Measurements from ENCODE around the gene IL1RAP. TPM values are rescaled to one million over a fixed set of nuclear protein-coding genes. Genes with fewer than 3 reads are reported as not detected.

Gene IL1RAP
- total and polyA plus RNA-seq, 10 donors: 1.1 to 47.4 (median 24.6) TPM

DNA sequence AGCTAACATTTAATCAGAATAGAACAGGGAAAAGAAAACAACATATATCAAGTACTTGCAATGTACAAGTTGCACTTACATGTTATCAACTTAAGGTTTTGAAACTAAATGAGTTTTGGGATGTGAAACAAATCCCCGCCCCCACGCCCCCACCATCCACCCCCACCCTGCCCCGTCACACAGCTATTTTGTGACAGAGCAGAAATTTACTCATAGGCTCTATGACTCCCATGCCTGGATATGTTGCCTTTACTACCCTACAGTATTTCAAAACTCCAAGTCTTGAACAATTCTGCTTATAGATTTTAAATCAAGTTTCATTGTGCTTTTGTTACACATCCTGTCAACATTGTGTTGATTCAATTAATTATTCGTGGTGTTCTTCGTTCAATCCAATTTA, 18.1 kb upstream of the IL1RAP start:
- Histone ChIP-seq H3K9me3 (no peaks in the 10 kb centered on the region), H3K27ac (no peak overlapping the region), H3K27me3 (replicated peaks in 1 of 7) (no peaks in the 10 kb centered on the region), H3K4me1 (no peaks in the 10 kb centered on the region), H3K4me3 (no peak overlapping the region), H3K36me3 (no peaks in the 10 kb centered on the region)
- TF ChIP-seq, protein P1, sequence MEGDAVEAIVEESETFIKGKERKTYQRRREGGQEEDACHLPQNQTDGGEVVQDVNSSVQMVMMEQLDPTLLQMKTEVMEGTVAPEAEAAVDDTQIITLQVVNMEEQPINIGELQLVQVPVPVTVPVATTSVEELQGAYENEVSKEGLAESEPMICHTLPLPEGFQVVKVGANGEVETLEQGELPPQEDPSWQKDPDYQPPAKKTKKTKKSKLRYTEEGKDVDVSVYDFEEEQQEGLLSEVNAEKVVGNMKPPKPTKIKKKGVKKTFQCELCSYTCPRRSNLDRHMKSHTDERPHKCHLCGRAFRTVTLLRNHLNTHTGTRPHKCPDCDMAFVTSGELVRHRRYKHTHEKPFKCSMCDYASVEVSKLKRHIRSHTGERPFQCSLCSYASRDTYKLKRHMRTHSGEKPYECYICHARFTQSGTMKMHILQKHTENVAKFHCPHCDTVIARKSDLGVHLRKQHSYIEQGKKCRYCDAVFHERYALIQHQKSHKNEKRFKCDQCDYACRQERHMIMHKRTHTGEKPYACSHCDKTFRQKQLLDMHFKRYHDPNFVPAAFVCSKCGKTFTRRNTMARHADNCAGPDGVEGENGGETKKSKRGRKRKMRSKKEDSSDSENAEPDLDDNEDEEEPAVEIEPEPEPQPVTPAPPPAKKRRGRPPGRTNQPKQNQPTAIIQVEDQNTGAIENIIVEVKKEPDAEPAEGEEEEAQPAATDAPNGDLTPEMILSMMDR (IDR thresholded peaks at IDR 0.05 in 8 of 11, conservative IDR thresholded peaks at IDR 0.05 in 3 of 11): no peak
- 61 to 82% (median 75%) methylated on average over 5 of the region's 5 CpGs for WGBS, 5 donors
- DNase-seq: no peak
- intact Hi-C loops (cut with DNase I; ENCODE audit: low total_unique reads): no loop called here

DNA sequence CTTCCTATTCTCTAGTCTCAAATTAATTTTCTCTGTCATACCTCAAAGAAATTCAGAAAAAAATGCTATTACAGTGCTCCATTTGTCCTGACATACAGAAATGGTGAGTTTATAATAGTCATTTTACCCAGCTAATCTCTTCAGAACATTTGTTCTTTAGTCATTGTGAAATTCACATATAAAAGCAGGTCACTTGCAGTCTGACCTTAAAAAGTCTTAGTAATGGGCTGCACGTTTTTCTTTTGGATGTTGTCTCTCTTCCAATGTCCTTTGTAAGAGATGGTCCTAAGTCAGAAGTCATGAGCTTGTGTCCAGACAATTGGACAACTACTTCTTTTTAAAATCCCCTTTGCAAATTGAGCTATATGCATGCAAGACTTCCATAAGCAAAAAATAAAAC, 17.0 kb upstream of the IL1RAP start:
- H3K27ac ChIP-seq: no peak overlapping the region
- DNase-seq: no peak
- H3K36me3 ChIP-seq: no peaks in the 10 kb centered on the region
- TF ChIP-seq POLR2AphosphoS5 (IDR thresholded peaks at IDR 0.05) (no peak), POLR2A (IDR thresholded peaks at IDR 0.05) (no peak)
- TF ChIP-seq, protein P1 (IDR thresholded peaks at IDR 0.05 in 8 of 11, conservative IDR thresholded peaks at IDR 0.05 in 3 of 11): no peak
- H3K9me3 ChIP-seq: no peaks in the 10 kb centered on the region
- no peaks in the 10 kb centered on the region for H3K27me3 ChIP-seq (replicated peaks in 1 of 7)
- WGBS, 5 donors: 30 to 69% (median 47%) methylated on average over 1 of the region's 1 CpG
- H3K4me3 ChIP-seq: no peak overlapping the region
- intact Hi-C loops (cut with DNase I; ENCODE audit: low total_unique reads): no loop called here
- H3K4me1 ChIP-seq: no peaks in the 10 kb centered on the region

DNA sequence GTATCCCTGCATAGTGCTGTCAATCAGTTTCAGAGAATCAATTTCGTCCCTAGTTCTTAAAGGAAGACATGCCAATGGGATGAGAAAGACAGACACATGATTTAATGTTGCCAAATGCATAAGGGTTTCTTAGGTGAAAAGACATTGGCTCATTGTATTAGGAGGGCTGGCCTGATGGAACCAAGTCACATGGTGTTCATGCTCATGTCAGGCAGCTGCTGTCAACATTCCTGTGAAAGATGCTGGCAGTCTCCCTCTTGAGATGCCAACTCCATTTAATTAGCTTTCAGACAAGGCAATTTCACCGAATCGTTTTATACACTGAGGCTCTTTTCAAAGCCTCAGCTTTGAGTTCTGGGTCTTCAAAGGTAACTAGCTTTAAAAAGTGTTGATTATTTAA, 16.1 kb upstream of the IL1RAP start:
- 81 to 94% (median 84%) methylated on average over 3 of the region's 3 CpGs for WGBS, 5 donors
- H3K27ac ChIP-seq: no peak overlapping the region

DNA sequence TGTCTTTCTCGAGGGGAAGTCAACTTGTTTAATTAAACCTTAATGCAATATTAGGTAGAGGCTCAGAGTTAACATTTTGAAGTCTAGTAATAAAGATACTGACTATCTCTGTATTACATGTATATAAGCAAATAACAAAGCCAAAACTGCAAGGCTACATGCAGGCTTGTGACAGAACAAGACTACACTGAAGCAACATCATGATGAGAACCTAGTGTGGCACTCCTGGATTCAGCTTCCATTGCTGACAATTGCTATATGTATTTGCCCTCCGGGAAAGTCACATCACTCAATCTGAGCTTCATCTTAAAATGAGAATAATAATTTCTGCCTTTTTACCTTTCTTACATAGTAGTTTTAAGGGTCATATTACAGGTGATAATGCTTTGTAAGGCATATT, 15.6 kb upstream of the IL1RAP start:
- 80 to 89% (median 87%) methylated on average over 2 of the region's 2 CpGs for WGBS, 5 donors
- no peaks in the 10 kb centered on the region for H3K4me1 ChIP-seq
- TF ChIP-seq, protein P1 (IDR thresholded peaks at IDR 0.05 in 8 of 11, conservative IDR thresholded peaks at IDR 0.05 in 3 of 11): no peak
- TF ChIP-seq POLR2AphosphoS5 (IDR thresholded peaks at IDR 0.05) (no peak), POLR2A (IDR thresholded peaks at IDR 0.05) (no peak)
- H3K4me3 ChIP-seq: no peak overlapping the region
- no peaks in the 10 kb centered on the region for H3K9me3 ChIP-seq
- no peaks in the 10 kb centered on the region for H3K27me3 ChIP-seq (replicated peaks in 1 of 7)
- no peak for DNase-seq
- intact Hi-C loops (cut with DNase I; ENCODE audit: low total_unique reads): no loop called here
- no peaks in the 10 kb centered on the region for H3K36me3 ChIP-seq
- H3K27ac ChIP-seq: no peak overlapping the region

More for the DNA sequence above, 16.1 kb upstream of the IL1RAP start:
- DNase-seq: no peak
- intact Hi-C loops (cut with DNase I; ENCODE audit: low total_unique reads): no loop called here
- TF ChIP-seq, protein P1 (IDR thresholded peaks at IDR 0.05 in 8 of 11, conservative IDR thresholded peaks at IDR 0.05 in 3 of 11): no peak
- TF ChIP-seq POLR2AphosphoS5 (IDR thresholded peaks at IDR 0.05) (no peak), POLR2A (IDR thresholded peaks at IDR 0.05) (no peak)
- Histone ChIP-seq H3K27me3 (replicated peaks in 1 of 7) (no peaks in the 10 kb centered on the region), H3K9me3 (no peaks in the 10 kb centered on the region), H3K36me3 (no peaks in the 10 kb centered on the region), H3K4me3 (no peak overlapping the region), H3K4me1 (no peaks in the 10 kb centered on the region)

All from spleen (tissue), 11 donors.